WTC11 (cell line): ENCODE measurements around the gene ARHGAP29. TPM values are rescaled to one million over a fixed set of nuclear protein-coding genes. Genes with fewer than 3 reads are reported as not detected.

Experiments
- ATAC-seq: fragments of 200-7000 bp; cut with Tn5 transposase; 2 replicates; pipeline ENCODE4 v1.10.0; 2021; ENCODE audit warnings: mild to moderate bottlenecking, moderate library complexity
- CTCF ChIA-PET: fragments of 300-600 bp; sonication (Branson Sonifier 250); formaldehyde crosslinking; loops from one replicate; lab custom pipeline; 2021; ENCODE audit warnings: antibody characterized with exemption; lab: Charles Lee
- POLR2A ChIA-PET: fragments of 350-600 bp; sonication (Branson Sonifier 250); formaldehyde crosslinking; loops from one replicate; lab custom pipeline; 2021; ENCODE audit warnings: antibody characterized with exemption; lab: Charles Lee
- DNase-seq: peaks from one replicate; pipeline ENCODE4 v3.0.0; 2021; ENCODE audit warnings: low spot score
- H3K27ac Mint-ChIP-seq: 2 replicates; pipeline ENCODE4 v1.8.0; 2021; ENCODE audit warnings: mixed read lengths
- H3K27me3 Mint-ChIP-seq: 2 replicates; pipeline ENCODE4 v1.8.0; 2021; ENCODE audit warnings: low read depth, mild to moderate bottlenecking, moderate library complexity, mixed read lengths
- H3K36me3 Mint-ChIP-seq: 2 replicates; pipeline ENCODE4 v1.8.0; 2021; ENCODE audit warnings: mixed read lengths
- H3K4me1 Mint-ChIP-seq: 2 replicates; pipeline ENCODE4 v1.8.0; 2022; ENCODE audit warnings: mixed read lengths
- H3K4me3 Mint-ChIP-seq: 2 replicates; pipeline ENCODE4 v1.8.0; 2021; ENCODE audit warnings: mild to moderate bottlenecking, moderate library complexity, mixed read lengths
- H3K9me3 Mint-ChIP-seq: 2 replicates; pipeline ENCODE4 v1.8.0; 2021; ENCODE audit warnings: mixed read lengths
- NR3C1 ChIP-seq: sonication (generic); formaldehyde crosslinking; conservative IDR thresholded peaks from 2 replicates; pipeline ENCODE4 v1.8.1; 2023; ENCODE audit warnings: low read depth, mild to moderate bottlenecking, missing genetic modification reagents
- SMAD3 ChIP-seq: sonication (generic); formaldehyde crosslinking; IDR thresholded peaks from 2 replicates; pipeline ENCODE4 v1.8.0; 2022; ENCODE audit warnings: missing genetic modification reagents, mild to moderate bottlenecking, borderline replicate concordance
- TP53 ChIP-seq: sonication (generic); formaldehyde crosslinking; IDR thresholded peaks from 2 replicates; pipeline ENCODE4 v1.8.1; 2023; ENCODE audit warnings: mild to moderate bottlenecking, missing genetic modification reagents
- ZNF219 ChIP-seq: sonication (generic); formaldehyde crosslinking; IDR thresholded peaks from 2 replicates; pipeline ENCODE4 v1.8.0; 2023; ENCODE audit warnings: missing genetic modification reagents, mild to moderate bottlenecking, borderline replicate concordance
- ZNF232 ChIP-seq: sonication (generic); formaldehyde crosslinking; IDR thresholded peaks from 2 replicates; pipeline ENCODE4 v1.8.0; 2022; ENCODE audit warnings: mild to moderate bottlenecking, missing genetic modification reagents
- ZNF416 ChIP-seq: fragments of 250-450 bp; sonication (Bioruptor Pico); IDR thresholded peaks from 2 replicates; pipeline ENCODE4 v1.9.0; 2021; ENCODE audit warnings: mild to moderate bottlenecking, inconsistent platforms
- total RNA-seq: library from RNA; stranded (reverse); gene quantifications from 3 replicates; pipeline ENCODE4 v1.2.3, GENCODE V29; 2021
- TF ChIP-seq, protein P1 (sequence below): fragments of 200-600 bp; IDR thresholded peaks from 2 replicates; pipeline ENCODE4 v1.8.0; 2022; ENCODE audit warnings: antibody characterized with exemption
- TF ChIP-seq, protein P2 (sequence below): sonication (generic); formaldehyde crosslinking; IDR thresholded peaks from 2 replicates; pipeline ENCODE4 v1.8.1; 2023; ENCODE audit warnings: mild to moderate bottlenecking, moderate library complexity, missing genetic modification reagents
- TF ChIP-seq, protein P3 (sequence below): sonication (generic); formaldehyde crosslinking; IDR thresholded peaks from 2 replicates; pipeline ENCODE4 v1.8.1; 2023; ENCODE audit warnings: mild to moderate bottlenecking, missing genetic modification reagents, borderline replicate concordance
- TF ChIP-seq, protein P4 (sequence below): sonication (generic); formaldehyde crosslinking; IDR thresholded peaks from 2 replicates; pipeline ENCODE4 v1.8.0; 2022; ENCODE audit warnings: mild to moderate bottlenecking, missing genetic modification reagents
- TF ChIP-seq, protein P5 (sequence below): fragments of 250-450 bp; sonication (Bioruptor Pico); conservative IDR thresholded peaks from 2 replicates; pipeline ENCODE4 v1.9.0; 2021; ENCODE audit warnings: mild to moderate bottlenecking
- TF ChIP-seq, protein P6 (sequence below): sonication (generic); formaldehyde crosslinking; IDR thresholded peaks from 2 replicates; pipeline ENCODE4 v1.8.0; 2022; ENCODE audit warnings: mild to moderate bottlenecking, missing genetic modification reagents

ARHGAP29 gene
- total RNA-seq, 1 experiment from 2014 or later: 6.6 TPM

DNA sequence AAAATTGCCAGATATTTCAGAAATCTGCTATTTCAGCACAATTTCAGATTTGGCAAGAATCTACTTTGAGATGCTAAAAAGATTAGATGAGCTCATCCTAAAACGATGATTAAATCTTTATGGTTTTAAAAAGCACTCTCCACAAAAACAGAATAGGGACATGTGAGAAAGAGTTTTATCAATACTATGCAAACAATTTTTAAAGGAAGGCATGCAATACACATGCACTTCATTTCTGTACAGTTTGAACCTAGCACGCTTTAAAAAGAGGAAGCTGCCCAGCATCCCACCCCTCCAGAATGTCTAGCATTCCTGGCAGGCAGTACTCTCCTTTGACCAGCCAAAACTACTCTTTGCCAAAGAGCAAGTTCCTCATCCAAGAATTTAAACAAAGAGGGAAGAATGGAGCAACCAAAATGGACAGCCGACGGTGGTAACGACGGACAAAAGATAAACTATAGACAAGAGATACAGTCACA lies 1.3 kb downstream of the ARHGAP29 start (continued):
- TF ChIP-seq, protein P1, sequence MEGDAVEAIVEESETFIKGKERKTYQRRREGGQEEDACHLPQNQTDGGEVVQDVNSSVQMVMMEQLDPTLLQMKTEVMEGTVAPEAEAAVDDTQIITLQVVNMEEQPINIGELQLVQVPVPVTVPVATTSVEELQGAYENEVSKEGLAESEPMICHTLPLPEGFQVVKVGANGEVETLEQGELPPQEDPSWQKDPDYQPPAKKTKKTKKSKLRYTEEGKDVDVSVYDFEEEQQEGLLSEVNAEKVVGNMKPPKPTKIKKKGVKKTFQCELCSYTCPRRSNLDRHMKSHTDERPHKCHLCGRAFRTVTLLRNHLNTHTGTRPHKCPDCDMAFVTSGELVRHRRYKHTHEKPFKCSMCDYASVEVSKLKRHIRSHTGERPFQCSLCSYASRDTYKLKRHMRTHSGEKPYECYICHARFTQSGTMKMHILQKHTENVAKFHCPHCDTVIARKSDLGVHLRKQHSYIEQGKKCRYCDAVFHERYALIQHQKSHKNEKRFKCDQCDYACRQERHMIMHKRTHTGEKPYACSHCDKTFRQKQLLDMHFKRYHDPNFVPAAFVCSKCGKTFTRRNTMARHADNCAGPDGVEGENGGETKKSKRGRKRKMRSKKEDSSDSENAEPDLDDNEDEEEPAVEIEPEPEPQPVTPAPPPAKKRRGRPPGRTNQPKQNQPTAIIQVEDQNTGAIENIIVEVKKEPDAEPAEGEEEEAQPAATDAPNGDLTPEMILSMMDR: no peak
- TF ChIP-seq, all 79 proteins: peak for 0

DNA sequence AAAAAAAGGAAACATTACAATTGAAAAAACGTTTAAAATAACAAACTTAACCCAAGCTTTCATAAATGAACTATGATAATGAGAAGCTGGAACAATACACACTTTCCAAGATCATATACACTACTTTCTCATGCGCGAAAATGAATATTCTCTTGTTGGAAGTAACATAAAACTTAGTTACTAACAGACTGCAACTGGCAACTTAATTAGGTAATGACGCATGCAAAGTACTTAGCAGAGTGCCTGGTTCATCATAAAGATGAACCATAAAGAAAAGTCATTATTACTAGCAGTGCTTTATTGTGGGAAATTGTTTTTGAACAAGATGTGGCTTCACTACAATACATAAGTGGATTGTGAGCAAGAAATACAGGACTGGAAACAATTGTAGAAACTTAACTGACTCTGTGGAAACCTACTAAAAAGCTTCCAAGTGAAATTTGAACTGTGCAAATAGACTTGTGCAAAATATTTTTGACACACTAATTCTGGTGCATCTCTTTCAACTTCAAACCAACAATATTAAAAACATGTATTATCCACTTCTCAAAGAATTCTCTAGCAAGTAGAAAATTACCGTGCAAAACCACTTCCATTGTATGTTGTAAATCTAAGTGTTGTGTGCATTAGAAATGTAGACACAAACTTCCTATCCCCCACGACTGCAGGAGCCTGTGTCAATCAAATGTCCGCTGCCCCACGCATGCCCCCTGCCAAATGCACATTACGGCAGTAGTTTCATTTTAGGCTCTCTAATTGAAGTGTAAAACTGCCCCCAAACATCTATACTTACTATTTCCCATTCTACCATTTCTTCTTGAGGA lies 2.0 kb downstream of the ARHGAP29 start:
- ChIA-PET CTCF (interaction anchor here (1.0 to 3.8 kb wide), 5 partner anchors 12 to 196 kb away, joined by 4 to 72 read pairs (median 36); no protein-coding TSS in a partner anchor), POLR2A (no interaction called here)
- Mint-ChIP-seq H3K9me3 (no peaks in the 10 kb centered on the region), H3K27ac (no peak overlapping the region), H3K27me3 (peaks cover 57% of the 10 kb centered on the region), H3K4me3 (peak overlapping the region; percentile 79; the same call in 1 of the 2 replicates), H3K36me3 (no peaks in the 10 kb centered on the region), H3K4me1 (peaks cover 24% of the 10 kb centered on the region)
- no peak for ATAC-seq
- TF ChIP-seq SMAD3 (CRISPR knock-in tag): no peak
- TF ChIP-seq, protein P2, sequence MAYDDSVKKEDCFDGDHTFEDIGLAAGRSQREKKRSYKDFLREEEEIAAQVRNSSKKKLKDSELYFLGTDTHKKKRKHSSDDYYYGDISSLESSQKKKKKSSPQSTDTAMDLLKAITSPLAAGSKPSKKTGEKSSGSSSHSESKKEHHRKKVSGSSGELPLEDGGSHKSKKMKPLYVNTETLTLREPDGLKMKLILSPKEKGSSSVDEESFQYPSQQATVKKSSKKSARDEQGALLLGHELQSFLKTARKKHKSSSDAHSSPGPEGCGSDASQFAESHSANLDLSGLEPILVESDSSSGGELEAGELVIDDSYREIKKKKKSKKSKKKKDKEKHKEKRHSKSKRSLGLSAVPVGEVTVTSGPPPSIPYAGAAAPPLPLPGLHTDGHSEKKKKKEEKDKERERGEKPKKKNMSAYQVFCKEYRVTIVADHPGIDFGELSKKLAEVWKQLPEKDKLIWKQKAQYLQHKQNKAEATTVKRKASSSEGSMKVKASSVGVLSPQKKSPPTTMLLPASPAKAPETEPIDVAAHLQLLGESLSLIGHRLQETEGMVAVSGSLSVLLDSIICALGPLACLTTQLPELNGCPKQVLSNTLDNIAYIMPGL: no peak
- TF ChIP-seq, protein P3, sequence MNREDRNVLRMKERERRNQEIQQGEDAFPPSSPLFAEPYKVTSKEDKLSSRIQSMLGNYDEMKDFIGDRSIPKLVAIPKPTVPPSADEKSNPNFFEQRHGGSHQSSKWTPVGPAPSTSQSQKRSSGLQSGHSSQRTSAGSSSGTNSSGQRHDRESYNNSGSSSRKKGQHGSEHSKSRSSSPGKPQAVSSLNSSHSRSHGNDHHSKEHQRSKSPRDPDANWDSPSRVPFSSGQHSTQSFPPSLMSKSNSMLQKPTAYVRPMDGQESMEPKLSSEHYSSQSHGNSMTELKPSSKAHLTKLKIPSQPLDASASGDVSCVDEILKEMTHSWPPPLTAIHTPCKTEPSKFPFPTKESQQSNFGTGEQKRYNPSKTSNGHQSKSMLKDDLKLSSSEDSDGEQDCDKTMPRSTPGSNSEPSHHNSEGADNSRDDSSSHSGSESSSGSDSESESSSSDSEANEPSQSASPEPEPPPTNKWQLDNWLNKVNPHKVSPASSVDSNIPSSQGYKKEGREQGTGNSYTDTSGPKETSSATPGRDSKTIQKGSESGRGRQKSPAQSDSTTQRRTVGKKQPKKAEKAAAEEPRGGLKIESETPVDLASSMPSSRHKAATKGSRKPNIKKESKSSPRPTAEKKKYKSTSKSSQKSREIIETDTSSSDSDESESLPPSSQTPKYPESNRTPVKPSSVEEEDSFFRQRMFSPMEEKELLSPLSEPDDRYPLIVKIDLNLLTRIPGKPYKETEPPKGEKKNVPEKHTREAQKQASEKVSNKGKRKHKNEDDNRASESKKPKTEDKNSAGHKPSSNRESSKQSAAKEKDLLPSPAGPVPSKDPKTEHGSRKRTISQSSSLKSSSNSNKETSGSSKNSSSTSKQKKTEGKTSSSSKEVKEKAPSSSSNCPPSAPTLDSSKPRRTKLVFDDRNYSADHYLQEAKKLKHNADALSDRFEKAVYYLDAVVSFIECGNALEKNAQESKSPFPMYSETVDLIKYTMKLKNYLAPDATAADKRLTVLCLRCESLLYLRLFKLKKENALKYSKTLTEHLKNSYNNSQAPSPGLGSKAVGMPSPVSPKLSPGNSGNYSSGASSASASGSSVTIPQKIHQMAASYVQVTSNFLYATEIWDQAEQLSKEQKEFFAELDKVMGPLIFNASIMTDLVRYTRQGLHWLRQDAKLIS: no peak
- TF ChIP-seq ZNF232 (CRISPR knock-in tag): no peak
- no peak for TF ChIP-seq NR3C1 (CRISPR knock-in tag)
- TF ChIP-seq ZNF416 (CRISPR knock-in tag): no peak
- TF ChIP-seq ZNF219 (CRISPR knock-in tag): no peak
- TF ChIP-seq, protein P4, sequence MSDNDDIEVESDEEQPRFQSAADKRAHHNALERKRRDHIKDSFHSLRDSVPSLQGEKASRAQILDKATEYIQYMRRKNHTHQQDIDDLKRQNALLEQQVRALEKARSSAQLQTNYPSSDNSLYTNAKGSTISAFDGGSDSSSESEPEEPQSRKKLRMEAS (CRISPR knock-in tag): no peak
- no peak for TF ChIP-seq TP53 (CRISPR knock-in tag)
- TF ChIP-seq, protein P5, sequence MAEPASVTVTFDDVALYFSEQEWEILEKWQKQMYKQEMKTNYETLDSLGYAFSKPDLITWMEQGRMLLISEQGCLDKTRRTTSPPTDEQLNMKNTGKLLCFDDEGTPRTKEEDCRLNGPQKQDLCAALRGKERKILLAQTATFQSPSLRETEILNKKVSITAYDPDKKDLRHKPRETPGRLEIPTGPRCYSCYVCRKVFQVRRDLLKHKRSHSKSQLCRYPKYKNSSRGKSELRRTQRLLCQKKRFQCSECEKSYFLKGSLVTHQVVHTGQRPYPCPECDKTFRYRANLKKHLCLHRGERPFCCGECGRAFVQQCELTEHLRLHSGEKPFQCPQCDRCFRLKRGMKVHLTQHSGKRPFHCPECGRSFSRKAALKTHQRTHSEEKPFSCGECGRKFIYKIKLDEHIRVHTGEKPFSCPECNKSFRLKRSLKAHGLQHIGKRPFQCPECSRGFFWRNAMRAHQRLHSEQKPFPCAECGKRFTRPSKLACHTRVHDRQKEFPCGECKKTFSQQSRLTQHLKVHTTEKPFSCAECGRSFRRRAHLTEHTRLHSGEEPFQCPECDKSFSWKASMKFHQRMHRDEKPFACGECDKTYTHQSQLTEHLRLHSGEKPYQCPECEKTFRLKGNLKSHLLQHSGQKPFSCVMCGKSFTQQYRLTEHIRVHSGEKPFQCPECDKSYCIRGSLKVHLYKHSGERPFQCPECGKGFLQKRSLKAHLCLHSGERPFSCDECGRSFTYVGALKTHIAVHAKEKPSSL (CRISPR knock-in tag): no peak
- TF ChIP-seq, protein P6, sequence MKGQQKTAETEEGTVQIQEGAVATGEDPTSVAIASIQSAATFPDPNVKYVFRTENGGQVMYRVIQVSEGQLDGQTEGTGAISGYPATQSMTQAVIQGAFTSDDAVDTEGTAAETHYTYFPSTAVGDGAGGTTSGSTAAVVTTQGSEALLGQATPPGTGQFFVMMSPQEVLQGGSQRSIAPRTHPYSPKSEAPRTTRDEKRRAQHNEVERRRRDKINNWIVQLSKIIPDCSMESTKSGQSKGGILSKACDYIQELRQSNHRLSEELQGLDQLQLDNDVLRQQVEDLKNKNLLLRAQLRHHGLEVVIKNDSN (CRISPR knock-in tag): no peak
- no peak for DNase-seq
